Endothelial cell of umbilical vein (primary cell): Measurements from ENCODE around the gene CDK19. TPM values are rescaled to one million over a fixed set of nuclear protein-coding genes. Genes with fewer than 3 reads are reported as not detected.

Experiments
- BruUV-seq: library from RNA; stranded (reverse); fragments of 400-500 nt; replicated peaks from 2 replicates; lab custom pipeline; 2021; lab: Mats Ljungman, UMichigan
- CTCF ChIA-PET: fragments of 300-600, 350-600 bp; sonication (Branson Sonifier 250); formaldehyde crosslinking; loops from one replicate; lab custom pipeline; 2021; ENCODE audit warnings: antibody characterized with exemption, inconsistent platforms; lab: Charles Lee
- POLR2A ChIA-PET: fragments of 300-600, 350-600 bp; sonication (Branson Sonifier 250); formaldehyde crosslinking; loops from one replicate; lab custom pipeline; 2021; ENCODE audit warnings: antibody characterized with exemption, inconsistent platforms; lab: Charles Lee
- DNase-seq: peaks from one replicate; pipeline ENCODE4 v3.0.0-alpha.2; 2011; ENCODE audit warnings: low read depth, low spot score
- FAIRE-seq: peaks from 2 replicates; lab custom pipeline; 2011; peaks lifted over from hg19 to GRCh38; lab: Jason Lieb, UNC
- H2AFZ ChIP-seq: 2 replicates; pipeline ENCODE4 v1.6.0; 2012; ENCODE audit warnings: low read depth, low read length, control low read depth, inconsistent platforms
- H3K27ac ChIP-seq: 2 replicates; pipeline ENCODE4 v1.5.1; 2011; ENCODE audit warnings: low read depth, mild to moderate bottlenecking, control low read depth, low read length, moderate library complexity; ENCODE audit not compliant: insufficient read depth
- H3K27me3 ChIP-seq, 2 experiments: 2 replicates each; pipeline versions ENCODE4 v1.6.0 to v1.6.1; 2011; ENCODE audit warnings: low read length in 2 of 2, mixed read lengths in 1 of 2; ENCODE audit not compliant: control insufficient read depth in 2 of 2, insufficient read depth in 2 of 2
- H3K36me3 ChIP-seq, 2 experiments: 2 replicates in 1 of 2; 3 replicates in 1 of 2; pipeline ENCODE4 v1.5.1; 2011; ENCODE audit warnings: low read length in 2 of 2, mild to moderate bottlenecking in 1 of 2, moderate library complexity in 1 of 2; ENCODE audit not compliant: control insufficient read depth in 2 of 2, insufficient read depth in 2 of 2; ENCODE audit errors: extremely low read depth in 1 of 2
- H3K4me1 ChIP-seq: 3 replicates; pipeline ENCODE4 v1.5.1; 2011; ENCODE audit warnings: mild to moderate bottlenecking, low read length; ENCODE audit not compliant: control insufficient read depth, insufficient read depth; ENCODE audit errors: extremely low read depth
- H3K4me2 ChIP-seq: 2 replicates; pipeline ENCODE4 v1.6.1; 2011; ENCODE audit warnings: low read length, control low read depth, mixed read lengths; ENCODE audit not compliant: insufficient read depth
- H3K4me3 ChIP-seq, 3 experiments: fragments of 200-600 bp in 1 of 3; sonication (generic), shearing (Covaris generic) in 1 of 3; replicated peaks in 1 of 3; 2 replicates each; pipeline ENCODE4 v1.5.1; 2011 to 2016; ENCODE audit warnings: control low read depth in 3 of 3, low read length in 3 of 3, mild to moderate bottlenecking in 2 of 3, inconsistent platforms in 1 of 3, low read depth in 1 of 3, moderate library complexity in 1 of 3; ENCODE audit not compliant: insufficient read depth in 1 of 3
- H3K79me2 ChIP-seq: 2 replicates; pipeline ENCODE4 v1.6.0; 2012; ENCODE audit warnings: low read length, inconsistent platforms; ENCODE audit not compliant: control insufficient read depth, insufficient read depth
- H3K9ac ChIP-seq: replicated peaks from 2 replicates; pipeline ENCODE3; 2011; ENCODE audit warnings: low read length, control low read depth; ENCODE audit not compliant: insufficient read depth; ENCODE audit errors: extremely low read depth
- H3K9me1 ChIP-seq: replicated peaks from 3 replicates; pipeline ENCODE4 v1.6.0; 2011; ENCODE audit warnings: mild to moderate bottlenecking, low read length; ENCODE audit not compliant: control insufficient read depth, insufficient read depth; ENCODE audit errors: extremely low read depth
- H3K9me3 ChIP-seq: replicated peaks from 2 replicates; pipeline ENCODE4 v1.5.1; 2012; ENCODE audit warnings: low read length, inconsistent platforms; ENCODE audit not compliant: control insufficient read depth, insufficient read depth
- H4K20me1 ChIP-seq: replicated peaks from 2 replicates; pipeline ENCODE3; 2011; ENCODE audit warnings: mild to moderate bottlenecking, low read length; ENCODE audit not compliant: control insufficient read depth, insufficient read depth; ENCODE audit errors: extremely low read depth
- EZH2 ChIP-seq: IDR thresholded peaks from 2 replicates; pipeline ENCODE4 v1.6.1; 2012; ENCODE audit warnings: borderline replicate concordance, low read depth, mild to moderate bottlenecking, moderate library complexity, low read length, inconsistent platforms; ENCODE audit not compliant: severe bottlenecking
- FOS ChIP-seq: IDR thresholded peaks from 2 replicates; pipeline ENCODE4 v1.6.1; 2011; ENCODE audit warnings: mild to moderate bottlenecking, low read length, moderate library complexity, borderline replicate concordance; ENCODE audit not compliant: insufficient read depth
- GATA2 ChIP-seq: IDR thresholded peaks from 2 replicates; pipeline ENCODE4 v1.7.0; 2011; ENCODE audit warnings: low read depth, mild to moderate bottlenecking, moderate library complexity, mixed read lengths, low read length; ENCODE audit not compliant: insufficient read length, insufficient read depth
- JUN ChIP-seq: IDR thresholded peaks from 2 replicates; pipeline ENCODE4 v1.6.1; 2011; ENCODE audit warnings: borderline replicate concordance, low read depth; ENCODE audit not compliant: insufficient read length, insufficient read depth
- MYC ChIP-seq: IDR thresholded peaks from one replicate; pipeline ENCODE4 v1.6.1; 2011; ENCODE audit warnings: mild to moderate bottlenecking, low read depth, low read length
- POLR2A ChIP-seq: IDR thresholded peaks from 2 replicates; pipeline ENCODE4 v1.6.1; 2012; ENCODE audit warnings: low read depth, mild to moderate bottlenecking, control low read depth, low read length
- POLR2AphosphoS5 ChIP-seq: IDR thresholded peaks from 2 replicates; pipeline ENCODE4 v1.6.1; 2012; ENCODE audit warnings: low read depth, mild to moderate bottlenecking, control low read depth, low read length, moderate library complexity; ENCODE audit not compliant: insufficient read depth
- dilution Hi-C: fragments of 300-500 bp; cut with MboI; formaldehyde crosslinking; loops from one replicate; pipeline ENCODE4 v1.15.0; 2019; ENCODE audit warnings: low sequenced_read_pairs; ENCODE audit not compliant: extremely low pct_ligation_motif_present
- intact Hi-C: fragments of 100-400 bp; cut with micrococcal nuclease; formaldehyde crosslinking; loops from one replicate; pipeline ENCODE4 v1.10.0; 2022
- polyA plus RNA-seq, 4 experiments: library from polyadenylated mRNA; depleted of rRNA in 3 of 4; stranded (reverse) in 3 of 4; unstranded in 1 of 4; fragments of >200 nt; gene quantifications; 2 replicates each; pipeline versions ENCODE4 v1.2.1 to v1.2.3, GENCODE V29; 2011 to 2012; ENCODE audit warnings: missing spikeins in 1 of 4
- total RNA-seq: library from RNA; stranded (reverse); gene quantifications from 2 replicates; pipeline ENCODE4 v1.2.3, GENCODE V29; 2021
- TF ChIP-seq, protein P1 (sequence below): IDR thresholded peaks from 2 replicates; pipeline ENCODE4 v1.6.1; 2011; ENCODE audit not compliant: insufficient read depth, insufficient read length
- TF ChIP-seq, protein P2 (sequence below), 2 donors: IDR thresholded peaks; 1 replicate in 1 of 2; 2 replicates in 1 of 2; pipeline ENCODE4 v1.5.1; 2011; ENCODE audit warnings: low read length in 2 of 2, mild to moderate bottlenecking in 2 of 2, moderate library complexity in 2 of 2, control low read depth in 1 of 2, inconsistent platforms in 1 of 2, low read depth in 1 of 2; ENCODE audit not compliant: insufficient read depth in 1 of 2; ENCODE audit errors: extremely low read depth in 1 of 2

CDK19 gene
- total and polyA plus RNA-seq, 2 donors (not counting 3 experiments of a cell fraction or from before 2014, with no cell fraction given), result 4.6 to 12.1 TPM

DNA sequence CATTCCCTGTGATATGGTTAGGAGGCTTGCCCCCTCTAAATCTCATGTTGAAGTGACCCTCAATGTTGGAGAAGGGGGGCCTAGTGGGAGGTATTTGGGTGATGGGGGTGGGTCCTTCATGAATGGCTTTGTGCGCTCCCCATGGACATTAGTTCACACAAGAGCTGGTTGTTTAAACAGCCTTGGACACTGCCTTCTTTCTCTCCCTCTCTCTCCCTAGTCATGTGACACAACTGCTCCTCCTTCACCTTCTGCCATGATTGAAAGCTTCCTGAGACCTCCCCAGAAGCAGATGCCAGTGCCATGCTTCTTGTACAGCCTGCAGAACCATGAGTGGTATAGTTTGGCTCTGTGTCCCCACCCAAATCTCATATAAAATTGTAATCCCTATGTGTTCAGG is 221.6 kb downstream of the CDK19 start:
- POLR2A ChIA-PET, result no interaction called here
- dilution Hi-C loops, result no loop called here
- FAIRE-seq (no peak), DNase-seq (no peak)
- no peak overlapping the region for H3K9ac ChIP-seq
- H3K27me3 ChIP-seq, result peaks cover 11 to 16% of the 10 kb centered on the region in 2 experiments
- no peaks in the 10 kb centered on the region for H3K9me3 ChIP-seq
- H3K36me3 ChIP-seq, result no peaks in the 10 kb centered on the region
- H3K4me2 ChIP-seq, result no peak overlapping the region
- no peaks in the 10 kb centered on the region for H3K4me1 ChIP-seq
- no peaks in the 10 kb centered on the region for H4K20me1 ChIP-seq
- no peaks in the 10 kb centered on the region for H3K9me1 ChIP-seq
- H3K4me3 ChIP-seq, result no peak overlapping the region
- no peak overlapping the region for H2AFZ ChIP-seq
- CTCF ChIA-PET, result no interaction called here
- TF ChIP-seq JUN (no peak), GATA2 (no peak), POLR2A (no peak), MYC (no peak), EZH2 (no peak), POLR2AphosphoS5 (no peak), FOS (no peak)
- TF ChIP-seq, protein P1, sequence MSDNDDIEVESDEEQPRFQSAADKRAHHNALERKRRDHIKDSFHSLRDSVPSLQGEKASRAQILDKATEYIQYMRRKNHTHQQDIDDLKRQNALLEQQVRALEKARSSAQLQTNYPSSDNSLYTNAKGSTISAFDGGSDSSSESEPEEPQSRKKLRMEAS, result no peak
- TF ChIP-seq, protein P2, sequence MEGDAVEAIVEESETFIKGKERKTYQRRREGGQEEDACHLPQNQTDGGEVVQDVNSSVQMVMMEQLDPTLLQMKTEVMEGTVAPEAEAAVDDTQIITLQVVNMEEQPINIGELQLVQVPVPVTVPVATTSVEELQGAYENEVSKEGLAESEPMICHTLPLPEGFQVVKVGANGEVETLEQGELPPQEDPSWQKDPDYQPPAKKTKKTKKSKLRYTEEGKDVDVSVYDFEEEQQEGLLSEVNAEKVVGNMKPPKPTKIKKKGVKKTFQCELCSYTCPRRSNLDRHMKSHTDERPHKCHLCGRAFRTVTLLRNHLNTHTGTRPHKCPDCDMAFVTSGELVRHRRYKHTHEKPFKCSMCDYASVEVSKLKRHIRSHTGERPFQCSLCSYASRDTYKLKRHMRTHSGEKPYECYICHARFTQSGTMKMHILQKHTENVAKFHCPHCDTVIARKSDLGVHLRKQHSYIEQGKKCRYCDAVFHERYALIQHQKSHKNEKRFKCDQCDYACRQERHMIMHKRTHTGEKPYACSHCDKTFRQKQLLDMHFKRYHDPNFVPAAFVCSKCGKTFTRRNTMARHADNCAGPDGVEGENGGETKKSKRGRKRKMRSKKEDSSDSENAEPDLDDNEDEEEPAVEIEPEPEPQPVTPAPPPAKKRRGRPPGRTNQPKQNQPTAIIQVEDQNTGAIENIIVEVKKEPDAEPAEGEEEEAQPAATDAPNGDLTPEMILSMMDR (IDR thresholded peaks at IDR 0.05; ENCODE audit: extremely low read depth in 1 of 2, insufficient read depth in 1 of 2, low read depth in 1 of 2, low read length in 2 of 2), result no peak
- H3K79me2 ChIP-seq, result no peaks in the 10 kb centered on the region
- BruUV-seq, result no TSS peak
- intact Hi-C loops, result no loop called here
- no peak overlapping the region for H3K27ac ChIP-seq
